ENCODE data around the gene CATSPERE.

DNA sequence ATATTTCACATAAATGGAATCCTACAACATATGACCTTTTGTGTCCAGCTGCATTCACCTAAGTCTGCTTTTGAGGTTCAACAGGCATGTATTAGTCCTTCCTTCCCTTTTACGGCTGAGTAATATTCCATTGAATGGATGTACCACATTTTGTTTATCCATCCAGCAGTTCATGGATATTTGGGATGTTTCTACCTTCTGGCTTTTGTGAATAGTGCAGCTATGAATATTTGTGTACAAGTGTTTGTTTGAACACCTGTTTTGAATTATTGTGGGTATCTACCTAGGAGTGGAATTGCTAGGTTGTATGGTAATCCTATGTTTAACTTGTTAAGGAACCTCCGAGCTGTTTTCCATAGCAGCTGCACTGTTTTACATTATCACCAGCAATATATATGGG, 129.6 kb downstream of the CATSPERE start:
- TF ChIP-seq, protein P1, sequence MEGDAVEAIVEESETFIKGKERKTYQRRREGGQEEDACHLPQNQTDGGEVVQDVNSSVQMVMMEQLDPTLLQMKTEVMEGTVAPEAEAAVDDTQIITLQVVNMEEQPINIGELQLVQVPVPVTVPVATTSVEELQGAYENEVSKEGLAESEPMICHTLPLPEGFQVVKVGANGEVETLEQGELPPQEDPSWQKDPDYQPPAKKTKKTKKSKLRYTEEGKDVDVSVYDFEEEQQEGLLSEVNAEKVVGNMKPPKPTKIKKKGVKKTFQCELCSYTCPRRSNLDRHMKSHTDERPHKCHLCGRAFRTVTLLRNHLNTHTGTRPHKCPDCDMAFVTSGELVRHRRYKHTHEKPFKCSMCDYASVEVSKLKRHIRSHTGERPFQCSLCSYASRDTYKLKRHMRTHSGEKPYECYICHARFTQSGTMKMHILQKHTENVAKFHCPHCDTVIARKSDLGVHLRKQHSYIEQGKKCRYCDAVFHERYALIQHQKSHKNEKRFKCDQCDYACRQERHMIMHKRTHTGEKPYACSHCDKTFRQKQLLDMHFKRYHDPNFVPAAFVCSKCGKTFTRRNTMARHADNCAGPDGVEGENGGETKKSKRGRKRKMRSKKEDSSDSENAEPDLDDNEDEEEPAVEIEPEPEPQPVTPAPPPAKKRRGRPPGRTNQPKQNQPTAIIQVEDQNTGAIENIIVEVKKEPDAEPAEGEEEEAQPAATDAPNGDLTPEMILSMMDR (conservative IDR thresholded peaks at IDR 0.05 in 1 of 2, IDR thresholded peaks at IDR 0.05 in 1 of 2; ENCODE audit: extremely low read depth in 1 of 2, insufficient read depth in 1 of 2, low read depth in 1 of 2, low read length in 2 of 2): no peak
- no peak for TF ChIP-seq EZH2 (IDR thresholded peaks at IDR 0.05; ENCODE audit: borderline replicate concordance, low read length)

Measured in mammary epithelial cell (primary cell).